HEK293 (cell line): Measurements from ENCODE around the gene LILRB3.

ENCODE experiments used
- BCL11A ChIP-seq: fragments of 450-650 bp; formaldehyde crosslinking; IDR thresholded peaks from 2 replicates; pipeline ENCODE4 v1.5.1; 2016; ENCODE audit warnings: low read depth, missing biosample characterization, missing genetic modification characterization
- CTCF ChIP-seq: fragments of 450-650 bp; formaldehyde crosslinking; IDR thresholded peaks from 2 replicates; pipeline ENCODE4 v1.5.1; 2016; ENCODE audit warnings: missing biosample characterization, missing genetic modification characterization
- ZBTB21 ChIP-seq: fragments of 450-650 bp; formaldehyde crosslinking; IDR thresholded peaks from 2 replicates; pipeline ENCODE4 v1.5.1; 2017; ENCODE audit warnings: missing biosample characterization, missing genetic modification characterization
- ZEB2 ChIP-seq: fragments of 450-650 bp; formaldehyde crosslinking; IDR thresholded peaks from 2 replicates; pipeline ENCODE4 v1.5.1; 2016; ENCODE audit warnings: missing biosample characterization, missing genetic modification characterization
- ZNF280D ChIP-seq: fragments of 450-650 bp; formaldehyde crosslinking; IDR thresholded peaks from 2 replicates; pipeline ENCODE4 v1.5.1; 2016; ENCODE audit warnings: missing biosample characterization, missing genetic modification characterization

GRCh38 chr19:54169149-54169740 is 53.6 kb downstream of the LILRB3 start:
- no peak for TF ChIP-seq CTCF (tag by site-specific recombination)
- no peak for TF ChIP-seq ZBTB21 (tag by site-specific recombination)
- no peak for TF ChIP-seq ZEB2 (tag by site-specific recombination)
- no peak for TF ChIP-seq ZNF280D (tag by site-specific recombination)
- TF ChIP-seq BCL11A (tag by site-specific recombination), result no peak
